ENCODE data around the gene NKAP.
"Not testable (repeated sequence)": the region's sequence is repeated elsewhere in the genome, so short reads cannot be mapped to it uniquely, and the experiment has no call there.

The NKAP gene

DNA sequence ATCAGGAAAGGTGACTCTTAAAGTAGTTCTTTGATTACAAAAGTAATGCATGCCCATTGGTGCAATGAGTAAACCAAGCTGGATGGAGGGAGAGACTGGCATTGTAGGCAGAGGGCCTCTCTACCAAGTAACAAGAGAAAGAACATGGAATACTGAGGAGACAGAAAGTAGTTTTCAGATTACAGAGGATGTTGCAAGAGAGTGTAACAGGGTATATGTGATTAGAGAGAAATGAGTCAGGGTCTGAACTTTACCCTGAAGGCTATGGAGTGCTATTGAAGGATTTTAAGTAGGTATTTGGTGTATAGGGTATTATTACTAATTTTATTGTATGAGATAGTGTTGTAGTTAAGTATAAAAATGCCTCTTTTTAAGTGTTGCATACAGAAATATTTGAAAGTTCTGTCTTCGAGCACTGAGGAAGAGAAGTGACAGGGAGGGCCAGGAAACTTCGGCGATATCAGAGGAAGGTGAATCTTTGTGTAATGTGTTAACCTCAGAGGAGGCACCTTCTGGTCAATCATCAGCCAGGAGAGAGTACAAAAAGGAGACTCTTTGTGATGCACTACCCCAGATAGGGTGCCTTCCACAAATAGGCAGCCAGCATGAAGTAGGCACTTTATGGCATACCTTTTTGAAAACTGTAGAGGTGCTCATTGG, 8.2 kb downstream of the NKAP start:
- DNase-seq (ENCODE audit: low spot score) = no peak

GRCh38 chrX:119922391-119922790, 21.2 kb downstream of the NKAP start:
- DNase-seq (ENCODE audit: low spot score) = not testable (repeated sequence)

- DNase-seq (ENCODE audit: low spot score) = no peak
Measured at GRCh38 chrX:119919835-119920585, 23.5 kb downstream of the NKAP start.

GRCh38 chrX:119917877-119918276, 25.7 kb downstream of the NKAP start:
- no peak for DNase-seq (ENCODE audit: low spot score)

DNA sequence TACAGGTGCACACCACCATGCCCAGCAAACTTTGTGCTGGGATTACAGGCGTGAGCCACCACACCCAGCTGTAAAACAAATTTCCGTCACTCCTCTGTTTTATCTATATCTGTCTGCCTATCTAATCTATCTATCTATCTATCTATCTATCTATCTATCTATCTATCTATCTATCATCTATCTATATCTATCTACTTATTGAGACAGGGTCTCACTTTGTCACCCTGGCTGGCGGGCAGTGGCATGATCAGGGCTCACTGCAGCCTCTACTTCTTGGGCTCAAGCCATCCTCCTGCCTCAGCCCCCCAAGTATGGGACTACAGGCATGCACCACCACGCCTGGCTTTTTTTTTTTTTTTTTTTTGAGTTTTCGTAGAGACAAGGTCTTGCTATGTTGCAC, 27.2 kb downstream of the NKAP start:
- no peak for DNase-seq (ENCODE audit: low spot score)

DNA sequence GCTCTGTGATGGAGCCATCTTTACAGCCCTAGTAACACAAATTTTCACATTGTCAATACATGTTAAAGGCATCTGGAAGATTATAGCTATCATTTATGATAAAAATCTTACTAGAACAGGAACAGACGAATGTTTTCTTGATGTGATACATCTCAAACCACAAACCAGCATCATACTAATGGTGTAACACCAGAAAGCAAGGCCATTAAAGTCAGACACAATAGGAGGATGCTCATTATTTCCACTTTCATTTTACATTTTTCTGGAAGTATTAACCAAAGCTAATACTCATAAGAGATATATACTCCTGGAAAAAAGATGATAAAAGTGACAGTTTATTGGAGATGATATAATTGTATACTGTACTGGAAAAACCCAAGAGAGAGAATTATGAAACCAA, 42.6 kb downstream of the NKAP start:
- DNase-seq (ENCODE audit: low spot score) = no peak

GRCh38 chrX:119899125-119899524, 44.4 kb downstream of the NKAP start:
- no peak for DNase-seq (ENCODE audit: low spot score)

GRCh38 chrX:119895843-119896326, 47.7 kb downstream of the NKAP start, which contains the start of gene AKAP14:
Gene AKAP14, plus strand, starts transcription at chrX:119895893. Its CDS starts 7,331 bp downstream, at chrX:119903224.
- no peak for DNase-seq (ENCODE audit: low spot score)

- DNase-seq (ENCODE audit: low spot score) = not testable (repeated sequence)
Measured at GRCh38 chrX:119891961-119892692, 51.4 kb downstream of the NKAP start.

- DNase-seq (ENCODE audit: low spot score) = not testable (repeated sequence)
Measured at GRCh38 chrX:119890626-119891025, 52.9 kb downstream of the NKAP start.

GRCh38 chrX:119887721-119888425, 55.7 kb downstream of the NKAP start:
- peak; percentile 16 for DNase-seq (ENCODE audit: low spot score)

DNA sequence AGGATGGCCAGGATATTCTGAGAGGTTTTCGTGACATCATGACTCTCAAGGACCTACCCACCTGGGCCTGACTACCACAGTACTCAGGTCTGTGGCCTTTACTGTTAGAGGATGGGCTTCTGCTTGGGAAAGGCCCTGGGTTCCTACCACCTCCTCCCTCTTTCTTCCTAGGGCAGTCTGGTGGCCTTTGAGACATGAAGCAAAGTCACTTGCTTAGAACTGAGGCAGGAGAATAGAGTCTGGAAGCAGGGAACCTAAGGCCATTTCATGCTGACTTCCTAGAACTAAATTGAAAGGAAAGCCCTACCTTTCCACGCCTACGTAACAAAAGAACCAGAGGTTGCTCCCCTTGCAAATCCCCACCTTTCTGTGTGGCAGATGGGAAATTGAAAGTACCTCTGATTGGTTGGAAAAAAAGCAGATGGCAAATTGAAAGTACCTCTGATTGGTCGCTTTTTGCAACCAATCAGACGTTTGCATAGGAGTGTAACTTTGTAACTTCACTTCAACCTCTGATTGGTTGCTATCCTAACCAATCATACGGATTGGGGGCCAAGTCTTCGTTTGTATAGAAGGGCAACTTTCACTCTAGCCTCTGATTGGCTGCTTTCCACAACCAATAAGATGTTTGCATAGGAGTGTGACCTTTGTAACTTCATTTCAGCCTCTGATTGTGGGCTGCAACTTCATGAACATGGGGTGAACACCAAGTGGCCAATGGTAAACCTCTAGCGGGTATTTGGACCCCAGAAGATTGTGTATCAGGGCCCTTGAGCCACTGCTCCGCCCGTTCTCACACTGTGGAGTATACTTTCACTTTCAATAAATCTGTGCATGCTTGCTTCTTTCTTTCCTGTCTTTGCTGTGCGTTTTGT, 57.8 kb downstream of the NKAP start:
- no peak for DNase-seq (ENCODE audit: low spot score)

DNA sequence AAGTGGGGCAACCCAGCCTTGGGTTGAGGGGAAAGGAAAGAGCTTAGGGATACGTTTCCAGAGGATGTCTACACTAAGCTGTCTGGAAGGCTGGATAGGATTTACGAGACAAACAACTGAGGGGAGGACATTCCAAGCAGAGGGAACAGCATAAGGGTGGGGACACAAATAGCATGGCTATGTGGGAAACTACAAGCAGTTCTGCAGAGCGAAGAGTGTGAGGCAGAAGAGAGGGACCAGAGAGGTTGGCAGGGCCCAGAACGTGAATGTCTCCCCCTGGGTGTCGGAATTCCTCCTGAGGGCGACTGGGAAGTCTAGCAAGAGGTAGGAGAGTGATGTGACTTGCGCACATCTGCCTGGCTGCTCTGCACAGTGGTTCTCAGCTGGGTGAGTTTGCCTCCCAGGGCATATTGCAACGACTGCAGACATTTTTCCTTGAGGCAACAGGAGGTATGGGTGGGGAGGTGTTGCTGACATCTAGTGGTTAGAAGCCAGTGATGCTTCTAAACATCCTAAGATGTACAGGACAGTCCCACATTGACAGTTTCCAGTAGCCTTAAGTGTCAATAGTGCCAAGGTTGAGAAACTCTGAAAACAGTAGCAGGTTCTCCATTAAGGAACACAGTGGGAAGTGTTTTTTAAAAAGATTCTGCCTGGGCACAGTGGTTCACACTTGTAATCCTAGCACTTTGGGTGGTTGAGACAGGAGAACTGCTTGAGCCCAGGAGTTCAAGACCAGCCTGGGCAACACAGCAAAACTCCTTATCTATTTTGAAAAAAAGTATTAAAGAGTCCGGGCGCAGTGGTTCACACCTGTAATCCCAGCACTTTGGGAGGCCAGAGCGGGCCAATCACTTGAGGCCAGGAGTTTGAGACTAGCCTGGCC, 62.8 kb downstream of the NKAP start:
- DNase-seq (ENCODE audit: low spot score) = peak; percentile 33

DNA sequence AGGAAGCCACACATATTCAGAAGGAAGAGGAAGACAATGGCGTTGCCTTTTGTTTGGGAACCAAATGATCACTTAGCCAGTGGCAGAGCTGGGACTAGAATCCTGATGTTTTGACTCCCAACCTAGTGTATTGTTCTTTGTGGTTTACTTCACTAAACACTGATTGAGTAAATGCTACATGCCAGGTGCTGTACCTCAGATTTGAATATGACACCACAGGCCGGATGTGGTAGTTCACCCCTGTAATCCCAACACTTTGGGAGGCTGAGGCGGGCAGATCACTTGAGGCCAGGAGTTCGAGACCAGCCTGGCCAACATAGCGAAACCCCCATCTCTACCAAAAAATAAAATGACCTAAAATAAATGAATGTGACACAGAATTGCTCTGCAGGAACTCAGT, 63.5 kb downstream of the NKAP start:
- DNase-seq (ENCODE audit: low spot score) = no peak

GRCh38 chrX:119878740-119879139, 64.8 kb downstream of the NKAP start:
- DNase-seq (ENCODE audit: low spot score) = no peak

DNA sequence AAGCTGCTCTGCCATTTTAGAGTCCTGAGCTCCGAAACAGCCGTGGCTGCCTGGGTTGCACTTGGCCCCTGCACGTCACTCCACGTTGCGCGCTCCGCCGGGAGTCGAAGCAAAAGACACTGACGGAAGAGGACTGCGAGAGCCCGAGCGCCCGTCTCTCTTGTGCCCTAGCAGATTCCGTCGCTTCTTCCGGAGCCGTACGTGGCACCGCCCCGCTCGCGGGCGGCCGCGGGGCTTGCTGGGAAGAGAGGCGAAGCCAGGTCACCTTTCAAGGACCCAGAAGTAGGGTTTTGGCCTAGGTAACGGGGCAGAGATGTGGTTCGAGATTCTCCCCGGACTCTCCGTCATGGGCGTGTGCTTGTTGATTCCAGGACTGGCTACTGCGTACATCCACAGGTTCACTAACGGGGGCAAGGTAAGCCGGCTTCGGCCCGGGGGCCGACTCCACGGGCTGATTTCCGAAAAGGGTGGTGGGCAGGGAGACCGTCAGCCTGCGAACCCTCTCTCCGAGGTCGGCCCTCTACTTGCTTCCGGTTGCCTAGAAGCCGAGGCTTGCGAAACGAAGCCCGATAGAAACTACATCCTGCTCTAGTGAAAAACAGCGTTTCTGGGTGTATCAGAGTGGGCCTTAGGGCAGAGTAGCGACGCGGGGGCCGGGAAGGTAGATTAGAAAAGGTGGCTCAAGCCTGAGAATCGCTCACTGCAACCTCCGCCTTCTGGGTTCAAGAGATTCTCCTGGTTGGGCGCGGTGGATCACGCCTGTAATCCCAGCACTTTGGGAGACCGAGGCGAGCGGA, 71.8 kb downstream of the NKAP start, which contains the start of the genes NDUFA1 and RNF113A:
NDUFA1 (plus strand) TSS at position 234 of the 797 bp plus-strand sequence; CDS start at position 314, 80 bp downstream.
RNF113A (minus strand) TSS at position 135 of the 797 bp plus-strand sequence; CDS start at position 15, 120 bp downstream.
- peak; percentile 52 for DNase-seq (ENCODE audit: low spot score)

GRCh38 chrX:119871245-119871598, 72.3 kb downstream of the NKAP start:
- DNase-seq (ENCODE audit: low spot score) = no peak

Data from kidney capillary endothelial cell (primary cell).